Activated T-helper 1 cell treated with Interleukin-2 at 50 U/mL for 16 hours (primary cell): Measurements from ENCODE around the gene ADORA2A.

Source experiments
- DNase-seq: peaks from one replicate; pipeline ENCODE4 v3.0.0-alpha.2; 2020; ENCODE audit warnings: low read depth

ADORA2A gene

DNA sequence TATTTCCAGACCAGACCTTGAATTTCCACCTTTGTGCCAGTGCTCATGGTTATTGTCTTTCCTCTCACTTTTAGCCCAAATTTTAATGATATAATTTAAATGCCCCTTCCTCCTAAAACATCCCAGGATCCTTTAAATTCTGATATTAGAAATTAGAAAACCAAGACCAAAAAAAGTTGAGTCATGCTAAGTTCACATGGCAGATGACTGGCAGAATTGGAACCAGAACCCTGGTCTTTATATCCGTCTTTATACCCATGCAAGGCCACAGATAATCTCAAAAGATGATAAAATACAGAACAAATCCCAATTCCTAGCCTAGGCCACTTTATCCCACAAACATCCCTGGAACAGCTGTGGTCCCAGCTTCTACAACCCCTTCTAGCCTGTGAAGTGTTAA, 26.5 kb downstream of the ADORA2A start:
- DNase-seq, result no peak

DNA sequence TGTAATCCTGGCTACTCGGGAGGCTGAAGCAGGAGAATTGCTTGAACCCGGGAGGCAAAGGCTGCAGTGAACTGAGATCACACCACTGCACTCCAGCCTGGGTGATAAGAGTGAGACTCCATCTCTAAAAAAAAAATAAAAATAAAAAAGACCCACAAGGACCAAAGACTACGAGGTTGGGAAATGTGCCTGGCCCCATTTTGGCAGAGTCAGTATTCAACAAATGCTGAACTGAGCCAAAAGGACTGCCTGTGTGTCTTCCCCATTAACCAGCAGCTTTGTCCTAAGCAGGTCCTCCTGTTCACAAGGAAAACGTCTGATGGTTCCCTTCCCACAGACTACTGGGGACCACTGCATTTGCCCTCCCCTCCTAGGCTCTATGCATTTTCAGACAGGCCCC, 27.6 kb downstream of the ADORA2A start:
- DNase-seq, result no peak

- DNase-seq, result no peak
Observed at GRCh38 chr22:24455751-24456426, 28.5 kb downstream of the ADORA2A start.

- DNase-seq, result no peak
Observed at GRCh38 chr22:24457894-24458420, 30.6 kb downstream of the ADORA2A start.

GRCh38 chr22:24459911-24460310, 32.5 kb downstream of the ADORA2A start:
- no peak for DNase-seq

DNA sequence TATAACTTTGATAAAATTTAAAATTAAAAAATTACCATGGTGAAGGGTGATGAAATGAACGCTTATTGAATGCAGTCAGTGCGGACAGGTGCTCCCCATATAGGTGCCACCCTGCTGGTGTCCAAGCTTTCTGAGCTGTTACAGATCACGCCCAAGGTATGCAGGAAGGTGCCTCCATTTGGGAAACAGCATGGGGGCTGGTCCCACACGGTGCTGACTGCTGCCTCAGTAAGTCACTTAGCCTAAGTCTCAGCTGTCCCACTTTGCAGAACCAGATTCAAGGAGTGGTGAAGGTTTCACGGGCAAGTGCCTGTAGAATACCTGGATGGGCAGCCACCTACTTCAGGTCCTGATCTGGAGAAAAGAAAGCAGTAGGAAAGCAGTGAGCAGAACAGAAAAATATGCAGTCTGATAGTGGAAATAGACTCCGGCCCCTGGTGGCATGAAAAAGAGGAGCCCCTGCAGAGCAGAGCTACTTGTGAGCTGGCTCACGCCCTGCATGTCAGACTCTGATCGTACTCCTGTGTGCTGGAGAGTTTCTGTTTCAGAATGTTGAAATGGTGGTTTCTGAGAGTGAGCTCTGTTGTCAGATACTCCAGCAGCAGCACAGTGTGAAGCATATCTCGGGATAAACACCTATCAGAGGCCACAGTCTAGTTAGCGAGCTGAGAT, 33.2 kb downstream of the ADORA2A start:
- DNase-seq, result no peak

GRCh38 chr22:24463071-24463760, 35.8 kb downstream of the ADORA2A start:
- DNase-seq, result no peak

- DNase-seq, result no peak
Observed at GRCh38 chr22:24465566-24465965, 38.2 kb downstream of the ADORA2A start.

DNA sequence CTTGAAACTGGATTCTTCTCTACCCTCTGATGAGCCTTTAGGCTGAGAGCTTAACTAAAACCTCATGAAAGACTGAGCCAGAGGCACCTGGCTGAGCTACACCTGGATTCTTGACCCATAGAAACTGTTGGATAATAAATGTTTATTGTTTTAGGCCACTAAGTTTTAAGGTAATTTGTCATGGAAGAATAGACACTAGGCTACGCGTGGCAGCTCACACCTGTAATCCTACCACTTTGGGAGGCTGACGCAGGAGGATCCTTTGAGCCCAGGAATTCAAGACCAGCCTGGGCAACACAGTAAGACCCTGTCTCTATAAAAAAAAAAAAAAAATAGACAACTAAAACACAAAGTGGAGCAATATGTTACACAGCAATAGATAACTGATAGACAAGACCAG, 38.6 kb downstream of the ADORA2A start:
- DNase-seq, result no peak

DNA sequence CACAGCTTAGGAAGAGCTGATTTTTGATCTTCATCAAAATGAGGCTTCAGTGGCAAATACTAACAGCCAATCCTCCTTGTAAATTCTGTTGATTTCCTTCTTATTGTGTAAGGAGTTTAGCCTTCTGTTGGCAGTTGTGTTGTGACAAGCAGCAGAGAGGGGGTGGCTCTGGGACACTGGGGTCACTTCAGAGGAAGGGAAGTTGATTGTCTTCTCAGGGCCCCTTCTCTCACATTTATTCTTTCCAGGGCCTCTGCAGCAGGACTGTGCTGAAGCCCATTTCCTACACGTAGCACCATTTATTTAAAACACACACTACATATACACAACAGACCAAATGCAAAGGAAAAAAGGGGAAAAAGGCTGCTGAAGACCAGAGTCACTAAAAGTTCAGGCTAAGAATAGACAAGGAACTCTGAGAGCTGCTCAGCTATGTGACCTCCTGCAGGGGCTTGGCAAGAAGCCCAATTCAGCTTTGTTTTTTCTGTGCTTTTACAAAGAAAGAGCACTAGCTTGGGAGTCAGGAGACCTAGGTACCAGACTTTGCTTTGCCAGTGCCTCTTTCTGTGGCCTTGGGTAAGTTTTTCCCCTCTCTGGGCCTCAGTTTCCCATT, 39.4 kb downstream of the ADORA2A start:
- no peak for DNase-seq

GRCh38 chr22:24467340-24467739, 39.9 kb downstream of the ADORA2A start:
- DNase-seq, result no peak

DNA sequence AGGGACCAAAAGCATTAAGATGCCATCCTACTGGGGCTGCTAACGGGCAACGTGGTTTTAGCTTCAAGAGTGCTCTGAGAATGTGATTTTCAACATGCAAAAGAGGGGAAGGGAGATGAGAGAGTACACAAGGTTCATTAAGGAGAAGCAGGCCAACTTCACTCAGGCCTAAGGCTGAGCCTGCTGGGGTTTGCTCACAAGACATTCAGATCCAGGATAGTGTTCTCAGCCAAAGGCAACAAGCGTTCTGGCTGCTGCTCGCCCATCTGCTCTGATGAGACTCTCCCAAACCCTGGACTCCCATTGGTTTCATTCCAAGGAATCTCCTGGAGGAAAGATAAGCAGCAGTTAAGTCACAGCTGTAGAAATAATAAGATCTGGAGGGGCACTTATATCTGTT, 44.2 kb downstream of the ADORA2A start:
- DNase-seq, result no peak

GRCh38 chr22:24473284-24473683, 45.9 kb downstream of the ADORA2A start:
- DNase-seq, result no peak

- DNase-seq, result no peak
Observed at GRCh38 chr22:24474221-24474620, 46.8 kb downstream of the ADORA2A start.

DNA sequence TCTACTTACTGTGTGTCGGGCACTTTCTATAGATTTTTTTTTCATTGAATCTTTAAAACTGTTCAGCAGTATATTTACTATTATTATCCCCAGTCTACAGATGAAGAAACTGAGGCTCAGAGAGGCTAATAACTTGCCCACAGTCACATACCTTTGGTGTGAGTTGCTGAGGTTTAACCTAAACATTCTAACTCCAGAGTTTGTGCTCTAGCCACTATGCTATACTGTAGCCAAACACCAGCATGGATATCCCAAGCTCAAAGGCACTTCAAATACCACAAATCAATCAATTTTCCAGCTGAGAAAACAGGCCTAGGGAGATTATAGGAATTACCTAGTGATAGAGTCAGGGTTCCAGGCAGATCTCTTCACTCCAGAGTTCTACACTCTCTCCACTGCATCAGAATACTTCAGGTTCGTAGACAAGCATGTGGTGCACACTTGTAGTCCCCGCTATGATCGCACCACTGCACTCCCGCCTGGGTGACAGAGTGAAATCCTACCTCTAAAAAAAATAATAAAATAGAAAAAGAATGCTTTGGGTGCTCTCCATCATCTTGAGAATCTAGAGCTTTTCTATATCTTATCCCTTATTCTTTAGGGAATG, 47.4 kb downstream of the ADORA2A start:
- no peak for DNase-seq

DNA sequence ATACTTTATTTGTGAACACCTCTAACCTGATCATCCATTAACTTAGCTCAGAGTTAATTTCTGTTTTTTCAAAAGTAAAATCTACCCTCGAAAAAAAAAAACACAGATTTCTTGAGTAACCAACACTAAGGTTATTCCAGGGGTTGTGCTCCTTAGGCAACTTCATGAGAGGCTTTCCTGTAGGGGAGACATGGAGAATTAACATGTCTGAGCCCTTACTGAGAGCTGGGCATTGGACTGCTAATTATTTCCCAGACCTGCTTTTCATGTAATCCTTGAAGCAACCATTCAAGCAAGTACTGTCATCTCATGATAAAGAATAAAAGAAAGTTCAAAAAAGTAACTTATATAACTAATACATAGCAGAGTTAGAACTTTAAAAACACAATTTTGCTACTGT, 54.2 kb downstream of the ADORA2A start:
- no peak for DNase-seq

DNA sequence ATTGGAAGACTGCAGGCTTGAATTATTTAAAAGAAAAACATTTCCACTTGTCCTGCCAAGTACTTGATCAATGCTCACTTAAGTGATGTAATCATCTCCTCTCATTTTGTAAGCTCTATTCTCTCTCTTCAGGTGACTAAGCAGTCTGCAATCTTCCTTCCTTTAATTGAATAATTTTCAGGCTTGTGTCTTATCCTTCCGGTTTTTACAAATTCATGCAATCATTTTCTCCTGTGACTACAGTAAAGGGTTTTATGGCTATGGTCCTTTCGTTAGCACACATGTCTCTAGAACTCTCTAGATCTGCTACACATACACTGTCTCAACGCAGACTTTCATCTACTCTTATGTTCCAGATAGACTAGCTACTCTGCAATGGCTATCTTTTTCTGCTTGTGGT, 55.2 kb downstream of the ADORA2A start:
- no peak for DNase-seq

GRCh38 chr22:24482998-24483397, 55.6 kb downstream of the ADORA2A start:
- no peak for DNase-seq

DNA sequence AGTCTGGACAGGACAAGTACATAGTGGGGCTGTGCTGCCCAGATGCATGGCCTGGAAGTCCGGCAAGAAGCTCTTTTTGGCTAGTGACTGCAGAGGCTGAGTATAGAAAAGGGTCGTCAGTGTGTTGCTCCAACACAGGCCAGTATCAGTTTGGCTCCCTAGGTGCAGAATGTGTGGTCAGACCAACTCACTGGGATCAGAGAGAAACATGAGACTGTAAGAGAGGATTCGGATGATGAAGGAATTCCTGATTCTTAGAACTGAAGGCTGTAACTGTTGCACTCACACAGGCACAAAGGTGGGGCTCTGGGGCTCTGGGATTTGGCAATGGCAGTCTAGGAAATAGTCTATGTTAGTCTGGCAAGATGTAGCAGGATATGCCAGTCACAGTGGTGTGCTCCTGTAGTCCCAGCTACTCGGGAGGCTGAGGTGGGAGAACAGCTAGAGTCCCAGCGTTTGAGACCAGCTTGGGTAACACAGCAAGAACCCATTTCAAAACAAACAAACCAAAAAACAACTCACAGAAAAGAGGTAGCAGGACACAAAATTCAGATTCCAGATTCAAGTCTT, 56.7 kb downstream of the ADORA2A start:
- DNase-seq, result no peak

DNA sequence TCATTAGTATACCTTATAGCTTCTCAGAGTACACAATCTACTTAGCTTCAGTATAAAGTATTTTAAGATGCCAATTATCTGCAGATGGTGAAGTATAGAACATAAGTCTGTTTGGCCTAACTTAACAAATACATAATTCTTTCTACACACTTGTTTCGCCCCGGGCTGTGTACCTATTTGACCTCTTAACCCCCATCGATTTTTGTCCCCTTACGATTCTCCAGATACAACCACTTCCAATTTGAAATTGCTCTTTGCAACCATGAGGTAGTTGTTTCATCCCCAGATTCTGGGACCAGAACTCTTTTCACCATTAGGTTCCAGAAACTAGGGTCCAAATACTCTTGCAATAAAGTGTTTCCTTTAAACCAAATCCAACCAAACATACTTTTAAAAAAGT, 57.8 kb downstream of the ADORA2A start:
- DNase-seq, result no peak

- no peak for DNase-seq
Observed at GRCh38 chr22:24485608-24486007, 58.2 kb downstream of the ADORA2A start.

DNA sequence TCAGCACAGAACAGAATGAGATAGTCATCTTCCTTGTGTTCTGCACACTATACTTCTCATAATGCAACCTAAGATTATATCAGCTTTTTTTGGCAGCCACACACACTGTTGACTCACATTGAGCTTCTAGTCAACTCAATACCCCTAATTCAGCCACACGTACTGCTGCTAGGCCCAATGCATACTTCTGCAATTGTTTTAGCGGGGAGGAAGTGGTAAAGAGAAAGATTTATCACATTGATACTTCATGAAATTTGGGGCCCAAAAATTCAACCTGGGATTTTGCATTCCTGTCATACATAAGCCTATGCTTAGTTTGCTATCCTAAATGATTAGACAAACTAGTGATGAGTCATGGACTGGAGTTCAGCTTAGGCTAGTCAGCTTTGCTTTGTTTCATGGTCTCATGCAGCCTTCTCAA, 59.1 kb downstream of the ADORA2A start:
- no peak for DNase-seq
